Measurements from ENCODE around the gene CD46. TPM values are rescaled to one million over a fixed set of nuclear protein-coding genes. Genes with fewer than 3 reads are reported as not detected.

Gene CD46
- total RNA-seq, 2 experiments from 2014 or later, result 140 to 145 TPM

DNA sequence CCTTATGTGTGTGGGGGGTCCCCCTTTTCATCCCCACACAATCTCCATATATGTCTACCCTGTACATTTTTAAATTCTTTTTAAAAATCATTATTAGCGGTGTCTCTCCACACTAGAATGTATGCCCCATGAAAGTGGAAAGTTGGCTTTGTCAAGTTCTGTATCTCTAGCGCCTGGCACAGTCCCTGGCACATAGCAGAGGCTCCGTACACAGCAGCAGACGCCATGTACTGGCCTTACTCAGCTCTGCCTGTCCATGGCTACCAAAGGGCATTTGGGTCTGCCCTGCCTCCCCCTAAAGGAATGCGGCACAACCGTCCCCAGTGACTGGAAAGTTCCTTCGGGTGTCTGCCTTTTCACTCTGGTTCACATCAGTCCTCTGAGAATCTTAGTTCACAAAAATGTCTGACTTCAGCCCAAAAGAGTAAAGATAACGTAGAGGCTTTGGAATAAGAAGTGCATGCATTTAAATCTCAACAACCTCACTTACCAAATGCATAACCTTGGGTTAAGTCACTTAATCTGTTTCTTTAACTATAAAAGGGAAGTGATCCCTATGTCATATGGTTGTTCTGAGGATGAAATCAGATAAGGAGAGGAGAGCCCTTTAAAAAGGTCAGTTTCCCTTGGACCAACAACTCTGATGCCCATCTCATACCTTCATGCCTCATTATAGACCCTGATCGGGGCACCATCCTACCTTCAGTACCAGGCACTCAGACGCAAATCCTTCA, 61.1 kb downstream of the CD46 start:
- Mint-ChIP-seq H3K27me3 (no peaks in the 10 kb centered on the region), H3K36me3 (ENCODE audit: low read depth) (peaks cover 82% of the 10 kb centered on the region), H3K27ac (no peak overlapping the region), H3K9me3 (no peaks in the 10 kb centered on the region), H3K4me3 (no peak overlapping the region), H3K4me1 (peaks cover 53% of the 10 kb centered on the region)
- ChIA-PET CTCF (interaction anchor here (1.3 to 3.3 kb wide), 5 partner anchors 13 to 150 kb away, joined by 3 to 24 read pairs (median 6); no protein-coding TSS in a partner anchor), POLR2A (interaction anchor here (1.4 to 2.9 kb wide), 3 partner anchors 10 to 13 kb away, joined by 5 to 15 read pairs (median 7); no protein-coding TSS in a partner anchor)
- no peak for DNase-seq

DNA sequence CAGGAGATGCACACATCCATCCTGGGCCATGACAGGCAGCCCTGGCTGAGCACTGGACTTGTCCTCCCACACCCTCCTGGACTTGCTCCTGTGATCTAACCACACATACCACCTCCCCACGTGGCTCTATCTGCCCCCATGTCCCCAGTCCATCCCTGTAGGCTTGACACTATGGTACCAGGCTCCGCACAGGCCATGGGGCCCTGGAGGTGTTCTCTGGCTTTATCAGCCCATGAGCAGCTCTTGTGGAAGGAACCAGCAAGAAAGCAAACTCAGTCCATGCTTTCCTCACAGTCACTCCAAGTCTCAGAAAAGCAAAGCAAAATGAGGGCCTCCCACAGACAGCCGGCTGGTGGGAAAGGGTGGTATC, 61.6 kb downstream of the CD46 start:
- Mint-ChIP-seq H3K9me3 (no peaks in the 10 kb centered on the region), H3K27ac (no peak overlapping the region), H3K4me1 (peaks cover 48% of the 10 kb centered on the region), H3K4me3 (no peak overlapping the region), H3K36me3 (ENCODE audit: low read depth) (peaks cover 81% of the 10 kb centered on the region), H3K27me3 (no peaks in the 10 kb centered on the region)
- ChIA-PET CTCF (interaction anchor here (2.5 to 3.3 kb wide), 2 partner anchors 16 to 150 kb away, joined by 10 to 24 read pairs; no protein-coding TSS in a partner anchor), POLR2A (interaction anchor here (0.5 kb wide), 1 partner anchor 16 kb away, joined by 3 read pairs; no protein-coding TSS in a partner anchor)
- peak; percentile 10 for DNase-seq

DNA sequence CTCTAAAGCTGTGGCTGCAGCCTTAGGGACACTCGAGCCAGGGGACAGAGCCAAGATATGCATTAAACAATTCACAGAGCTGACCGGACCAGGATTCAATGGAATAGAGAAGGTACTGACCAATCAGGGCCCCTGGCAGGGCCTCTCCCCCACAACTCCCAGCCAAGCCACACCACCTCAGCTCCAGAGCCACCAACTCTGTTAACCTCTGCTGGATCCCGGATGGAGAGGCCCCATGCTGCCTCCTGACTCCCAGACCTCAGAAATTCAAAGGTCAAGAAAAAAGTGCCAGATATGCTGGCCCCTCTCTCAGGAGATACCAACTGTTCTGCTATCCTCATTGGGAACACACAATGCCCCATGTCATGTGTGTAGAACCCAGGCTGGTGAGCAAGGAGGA, 62.1 kb downstream of the CD46 start:
- Mint-ChIP-seq H3K36me3 (ENCODE audit: low read depth) (peaks cover 79% of the 10 kb centered on the region), H3K4me3 (no peak overlapping the region), H3K27ac (no peak overlapping the region), H3K9me3 (no peaks in the 10 kb centered on the region), H3K4me1 (peaks cover 44% of the 10 kb centered on the region), H3K27me3 (no peaks in the 10 kb centered on the region)
- POLR2A ChIA-PET, result interaction anchor here (0.5 kb wide), 1 partner anchor 16 kb away, joined by 3 read pairs; no protein-coding TSS in a partner anchor
- DNase-seq, result no peak
- CTCF ChIA-PET, result interaction anchor here (1.2 kb wide), 1 partner anchor 55 kb away, joined by 5 read pairs; no protein-coding TSS in a partner anchor

DNA sequence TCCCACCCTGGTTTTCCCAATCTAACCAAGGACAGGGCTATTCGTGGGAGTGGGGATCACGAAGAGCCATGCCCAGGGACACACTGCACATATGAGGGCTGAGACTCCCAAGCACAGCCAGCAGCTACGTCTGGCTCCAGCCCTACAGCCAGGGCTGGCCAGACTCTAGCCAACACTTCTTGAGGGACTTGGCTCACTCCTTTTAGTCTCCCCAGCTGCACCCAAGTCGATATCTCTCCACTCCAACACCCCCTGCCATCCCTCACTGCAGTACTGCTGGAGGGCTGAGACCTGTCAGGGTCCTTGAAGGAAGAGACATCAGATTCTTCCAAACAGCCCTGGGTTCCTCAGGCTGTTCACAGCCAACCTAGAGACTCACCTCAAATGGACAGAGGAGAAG, 62.6 kb downstream of the CD46 start:
- Mint-ChIP-seq H3K4me1 (peaks cover 43% of the 10 kb centered on the region), H3K36me3 (ENCODE audit: low read depth) (peaks cover 76% of the 10 kb centered on the region)
- CTCF ChIA-PET, result interaction anchor here (1.2 kb wide), 1 partner anchor 54 kb away, joined by 5 read pairs; no protein-coding TSS in a partner anchor

DNA sequence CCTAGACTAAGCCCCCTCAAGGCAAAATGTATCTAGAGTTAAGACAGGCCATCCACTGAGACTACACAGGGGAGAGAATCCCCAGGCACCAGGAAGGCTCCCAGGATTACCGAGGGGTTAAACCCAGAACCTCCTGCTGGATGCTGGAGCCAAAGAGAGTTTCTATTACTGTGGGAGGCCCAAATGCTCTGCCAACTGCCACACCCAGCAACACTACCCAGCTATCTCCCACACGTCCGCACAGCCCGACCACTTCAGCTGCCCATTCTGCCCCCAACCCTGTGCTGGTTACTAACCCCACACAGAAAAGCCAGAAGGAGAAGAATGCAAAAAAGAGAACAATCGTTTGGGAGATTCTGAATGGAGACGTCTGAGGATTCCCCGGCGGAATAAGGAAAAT, 63.6 kb downstream of the CD46 start:
- Mint-ChIP-seq H3K36me3 (ENCODE audit: low read depth) (peaks cover 75% of the 10 kb centered on the region), H3K27me3 (no peaks in the 10 kb centered on the region), H3K27ac (peak overlapping the region; percentile 67), H3K4me1 (peaks cover 51% of the 10 kb centered on the region), H3K9me3 (no peaks in the 10 kb centered on the region), H3K4me3 (no peak overlapping the region)
- DNase-seq, result no peak
- POLR2A ChIA-PET, result no interaction called here
- CTCF ChIA-PET, result interaction anchor here (1.9 kb wide), 1 partner anchor 18 kb away, joined by 5 read pairs; no protein-coding TSS in a partner anchor

More for the DNA sequence above, 62.6 kb downstream of the CD46 start:
- H3K27me3 Mint-ChIP-seq, result no peaks in the 10 kb centered on the region
- no peak overlapping the region for H3K4me3 Mint-ChIP-seq
- DNase-seq, result peak; percentile 4
- no peaks in the 10 kb centered on the region for H3K9me3 Mint-ChIP-seq
- peak overlapping the region; percentile 18 for H3K27ac Mint-ChIP-seq
- POLR2A ChIA-PET, result no interaction called here

DNA sequence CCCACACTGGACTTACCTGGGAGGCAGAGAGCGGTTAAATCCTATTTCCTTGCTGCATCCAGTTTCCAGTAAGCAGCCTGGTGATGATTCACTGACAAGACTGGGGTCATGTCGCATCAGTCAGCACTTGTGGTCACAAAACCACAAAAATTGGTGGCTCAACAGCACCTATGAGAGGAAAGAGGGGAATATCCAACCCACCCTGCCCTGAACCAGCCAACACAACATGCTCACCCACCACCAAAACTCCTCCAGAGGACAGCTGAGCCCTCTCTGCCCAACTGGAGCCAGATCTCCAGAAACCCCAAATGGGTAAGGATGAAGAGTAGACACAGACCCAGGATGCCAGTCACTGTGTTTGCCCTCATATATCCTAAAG, 64.0 kb downstream of the CD46 start:
- Mint-ChIP-seq H3K9me3 (no peaks in the 10 kb centered on the region), H3K4me3 (no peak overlapping the region), H3K27me3 (no peaks in the 10 kb centered on the region), H3K27ac (peak overlapping the region; percentile 67), H3K36me3 (ENCODE audit: low read depth) (peaks cover 73% of the 10 kb centered on the region), H3K4me1 (peaks cover 54% of the 10 kb centered on the region)
- POLR2A ChIA-PET, result no interaction called here
- peak; percentile 59 for DNase-seq
- CTCF ChIA-PET, result interaction anchor here (1.9 kb wide), 1 partner anchor 19 kb away, joined by 5 read pairs; no protein-coding TSS in a partner anchor

DNA sequence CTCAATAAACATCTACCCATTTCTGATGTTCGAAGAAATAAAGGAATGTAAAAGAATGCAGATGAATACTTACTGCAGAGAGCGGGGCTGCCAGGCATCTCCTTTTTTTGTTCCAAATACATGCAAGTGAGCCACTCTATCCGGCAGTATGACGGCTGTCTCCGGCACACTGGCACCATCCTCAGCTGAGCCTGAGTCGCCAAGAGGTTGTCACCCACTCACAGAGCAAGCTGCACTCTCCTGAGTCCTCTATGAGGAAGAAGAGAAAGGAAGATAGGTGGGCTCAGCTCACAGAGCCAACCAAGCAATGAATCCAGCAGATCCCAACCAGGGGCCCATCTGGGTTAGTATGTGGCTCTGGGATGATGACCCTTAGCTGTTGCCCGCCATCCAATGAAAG, 65.3 kb downstream of the CD46 start:
- H3K27me3 Mint-ChIP-seq, result no peaks in the 10 kb centered on the region
- POLR2A ChIA-PET, result interaction anchor here (1.0 to 1.8 kb wide), 2 partner anchors 50 to 146 kb away, joined by 3 to 4 read pairs; no protein-coding TSS in a partner anchor
- H3K27ac Mint-ChIP-seq, result no peak overlapping the region
- peaks cover 66% of the 10 kb centered on the region for H3K36me3 Mint-ChIP-seq (ENCODE audit: low read depth)
- H3K9me3 Mint-ChIP-seq, result no peaks in the 10 kb centered on the region
- no peak overlapping the region for H3K4me3 Mint-ChIP-seq
- H3K4me1 Mint-ChIP-seq, result peaks cover 48% of the 10 kb centered on the region
- CTCF ChIA-PET, result interaction anchor here (1.1 to 1.9 kb wide), 2 partner anchors 20 to 67 kb away, joined by 4 to 5 read pairs; no protein-coding TSS in a partner anchor
- DNase-seq, result no peak

DNA sequence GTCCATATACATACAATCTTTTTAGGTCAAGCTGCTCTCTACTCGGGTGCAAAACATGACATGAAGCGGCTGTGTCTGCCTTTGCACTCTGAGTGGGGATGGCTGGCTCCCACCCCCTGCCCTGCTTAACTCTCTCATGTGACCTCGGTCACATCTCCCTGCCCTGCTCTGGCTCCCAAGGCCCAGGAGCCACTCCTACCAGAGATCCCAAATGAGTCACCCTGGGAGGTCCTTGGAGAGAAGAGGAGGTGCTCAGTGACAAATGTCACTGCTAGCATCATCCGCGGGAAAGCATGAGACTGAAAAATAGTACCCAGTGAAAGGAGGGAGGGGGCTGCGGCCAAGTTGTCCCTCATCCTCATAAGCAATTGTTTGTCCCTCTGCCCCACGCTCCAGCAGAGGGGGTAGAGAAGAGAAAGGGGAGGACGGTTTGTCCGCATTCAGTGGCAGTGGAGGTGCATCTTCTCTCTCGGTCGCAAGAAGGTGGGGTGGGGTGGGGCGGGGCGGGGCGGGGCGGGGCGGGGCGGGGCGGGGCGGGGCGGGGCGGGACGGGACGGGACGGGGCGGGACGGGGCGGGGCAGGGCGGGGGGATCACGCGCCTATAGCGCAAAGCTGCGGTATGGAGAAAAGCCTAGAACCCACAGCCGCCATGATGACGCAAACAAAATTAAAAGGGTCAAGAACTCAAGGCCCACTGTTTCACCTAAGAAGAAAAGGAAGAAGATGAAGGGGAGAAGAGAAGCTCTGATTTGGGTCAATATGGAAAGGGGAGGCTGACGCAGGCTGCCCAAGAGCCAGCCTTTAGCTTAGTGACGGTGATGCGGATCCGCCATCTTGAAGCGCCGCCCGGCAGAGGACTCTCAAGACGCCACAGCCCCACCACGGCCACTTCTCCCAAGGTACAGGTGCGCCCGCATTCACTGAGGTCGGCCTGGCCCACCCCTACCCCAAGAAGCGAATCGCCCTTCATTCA, 66.2 kb downstream of the CD46 start:
- ChIA-PET POLR2A (interaction anchor here (1.0 to 9.7 kb wide), 3 partner anchors 48 to 145 kb away, joined by 3 to 151 read pairs (median 4); no protein-coding TSS in a partner anchor), CTCF (interaction anchor here (1.1 to 2.1 kb wide), 4 partner anchors 11 to 67 kb away, joined by 4 to 9 read pairs (median 4); no protein-coding TSS in a partner anchor)
- Mint-ChIP-seq H3K27ac (no peak overlapping the region), H3K9me3 (no peaks in the 10 kb centered on the region), H3K27me3 (no peaks in the 10 kb centered on the region), H3K4me3 (no peak overlapping the region), H3K36me3 (ENCODE audit: low read depth) (peaks cover 69% of the 10 kb centered on the region), H3K4me1 (peaks cover 56% of the 10 kb centered on the region)
- no peak for DNase-seq

DNA sequence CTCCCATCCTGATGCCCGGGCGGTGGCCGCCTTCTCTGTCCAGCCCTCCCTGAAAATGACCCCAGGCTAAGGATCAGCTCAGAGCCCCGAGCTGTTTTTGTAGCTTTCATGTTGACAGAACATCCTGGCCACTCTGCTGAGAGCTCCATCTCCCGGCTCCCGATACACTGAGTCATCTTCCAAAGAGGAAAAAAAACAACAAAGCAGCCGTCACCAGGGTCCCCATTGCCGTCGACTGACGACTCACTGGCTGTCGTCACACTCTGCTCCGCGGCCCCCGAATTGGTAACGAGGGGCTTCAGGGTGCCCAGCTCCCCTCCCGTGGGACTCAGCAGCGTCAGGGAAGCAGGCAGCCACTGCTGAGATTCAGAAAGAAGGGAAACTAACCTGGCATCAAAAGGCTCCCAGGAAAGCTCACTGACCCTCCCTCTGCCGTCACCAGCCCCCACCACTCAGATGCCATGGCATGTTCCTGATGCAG, 67.2 kb downstream of the CD46 start:
- peaks cover 63% of the 10 kb centered on the region for H3K36me3 Mint-ChIP-seq (ENCODE audit: low read depth)
- DNase-seq, result no peak
- no peak overlapping the region for H3K27ac Mint-ChIP-seq
- CTCF ChIA-PET, result interaction anchor here (0.9 to 2.1 kb wide), 4 partner anchors 12 to 66 kb away, joined by 3 to 9 read pairs (median 4); no protein-coding TSS in a partner anchor
- no peak overlapping the region for H3K4me3 Mint-ChIP-seq
- no peaks in the 10 kb centered on the region for H3K9me3 Mint-ChIP-seq
- POLR2A ChIA-PET, result interaction anchor here (0.9 to 9.7 kb wide), 3 partner anchors 29 to 151 kb away, joined by 3 to 151 read pairs (median 3); no protein-coding TSS in a partner anchor
- peaks cover 63% of the 10 kb centered on the region for H3K4me1 Mint-ChIP-seq
- H3K27me3 Mint-ChIP-seq, result no peaks in the 10 kb centered on the region

DNA sequence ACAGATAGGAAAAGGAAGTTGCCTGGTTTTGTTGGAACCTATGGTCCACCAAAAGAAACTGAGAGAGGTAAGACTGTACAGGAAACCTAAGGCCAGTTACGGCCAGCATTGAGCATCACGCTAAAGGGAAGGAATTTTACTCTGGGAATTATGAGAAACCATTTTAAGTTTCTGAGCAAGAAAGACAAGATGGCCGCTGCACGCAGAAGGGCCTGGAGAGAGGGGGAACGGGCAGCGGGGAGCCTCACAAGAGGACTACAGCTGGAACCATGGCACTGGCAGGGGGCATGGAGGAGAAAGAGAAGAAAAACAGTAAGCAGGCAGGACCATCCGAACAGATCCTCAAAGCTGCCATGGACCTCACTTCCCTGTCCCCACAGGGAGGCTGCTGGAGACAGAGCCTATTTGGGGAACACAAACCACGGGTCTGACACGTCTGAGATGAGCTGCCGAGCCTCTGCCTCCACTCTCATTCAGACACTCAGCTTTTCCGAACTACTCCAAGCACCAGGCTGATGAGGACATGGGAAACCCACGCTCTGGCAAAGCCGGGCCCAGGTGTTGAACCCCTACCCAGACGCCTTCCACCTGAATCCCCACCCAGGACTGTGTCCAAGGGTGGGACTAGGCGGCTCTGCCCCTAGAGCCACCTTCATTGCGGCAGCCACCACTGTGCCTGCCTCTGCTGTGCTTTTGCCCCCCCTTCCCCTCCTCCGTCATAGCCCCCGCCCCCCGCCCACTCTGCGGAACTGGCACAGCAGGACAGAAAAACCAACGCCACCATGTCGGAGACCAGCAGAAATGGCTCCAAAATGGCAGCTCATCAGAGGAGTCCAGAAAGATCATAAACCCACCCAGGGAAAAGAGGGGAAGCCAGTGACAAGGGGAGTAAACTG, 69.0 kb downstream of the CD46 start:
- Mint-ChIP-seq H3K9me3 (no peaks in the 10 kb centered on the region), H3K36me3 (ENCODE audit: low read depth) (peaks cover 57% of the 10 kb centered on the region), H3K27me3 (no peaks in the 10 kb centered on the region), H3K27ac (no peak overlapping the region), H3K4me1 (peaks cover 68% of the 10 kb centered on the region), H3K4me3 (no peak overlapping the region)
- DNase-seq, result no peak
- ChIA-PET CTCF (interaction anchor here (1.0 to 3.4 kb wide), 2 partner anchors 24 to 64 kb away, joined by 3 to 19 read pairs; no protein-coding TSS in a partner anchor), POLR2A (interaction anchor here (9.7 kb wide), 1 partner anchor 45 kb away, joined by 151 read pairs; no protein-coding TSS in a partner anchor)

DNA sequence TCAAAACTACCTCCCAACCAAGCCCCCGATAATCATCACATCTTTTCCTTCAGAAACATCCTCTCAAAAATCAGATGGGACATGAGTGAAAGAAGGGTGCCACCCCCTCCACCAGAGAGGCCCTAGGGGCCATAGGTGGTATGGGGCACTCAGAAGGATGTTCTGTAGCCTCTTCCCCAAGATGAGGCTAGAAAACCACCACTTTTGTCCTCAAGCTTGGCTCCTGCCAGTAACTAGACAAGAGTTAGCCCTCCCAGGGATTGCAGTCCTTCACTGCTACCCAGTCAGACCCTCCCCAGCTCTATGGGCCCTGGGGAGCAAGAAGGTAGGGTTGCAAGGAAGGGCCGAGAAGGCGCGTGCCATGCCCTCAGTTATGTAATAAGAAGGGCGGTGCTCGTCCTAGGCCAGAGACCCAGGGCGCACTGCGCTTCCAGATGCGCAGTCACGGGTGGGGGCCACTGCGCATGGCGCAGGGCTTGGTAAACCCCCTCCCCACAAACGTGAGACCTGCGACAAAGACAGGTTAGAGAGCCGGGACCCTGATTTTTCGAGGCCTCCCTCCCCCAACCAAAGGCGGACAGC, 69.7 kb downstream of the CD46 start:
- Mint-ChIP-seq H3K9me3 (no peaks in the 10 kb centered on the region), H3K27me3 (no peaks in the 10 kb centered on the region), H3K27ac (no peak overlapping the region), H3K4me1 (peaks cover 68% of the 10 kb centered on the region), H3K36me3 (ENCODE audit: low read depth) (peaks cover 55% of the 10 kb centered on the region), H3K4me3 (no peak overlapping the region)
- ChIA-PET CTCF (interaction anchor here (1.0 to 12.4 kb wide), 4 partner anchors 24 to 142 kb away, joined by 3 to 297 read pairs (median 42); no protein-coding TSS in a partner anchor), POLR2A (interaction anchor here (1.3 to 9.7 kb wide), 2 partner anchors 45 to 61 kb away, joined by 5 to 151 read pairs; no protein-coding TSS in a partner anchor)
- DNase-seq, result no peak
